Measurements from ENCODE around the gene NPC1L1.

NPC1L1 gene, protein sequence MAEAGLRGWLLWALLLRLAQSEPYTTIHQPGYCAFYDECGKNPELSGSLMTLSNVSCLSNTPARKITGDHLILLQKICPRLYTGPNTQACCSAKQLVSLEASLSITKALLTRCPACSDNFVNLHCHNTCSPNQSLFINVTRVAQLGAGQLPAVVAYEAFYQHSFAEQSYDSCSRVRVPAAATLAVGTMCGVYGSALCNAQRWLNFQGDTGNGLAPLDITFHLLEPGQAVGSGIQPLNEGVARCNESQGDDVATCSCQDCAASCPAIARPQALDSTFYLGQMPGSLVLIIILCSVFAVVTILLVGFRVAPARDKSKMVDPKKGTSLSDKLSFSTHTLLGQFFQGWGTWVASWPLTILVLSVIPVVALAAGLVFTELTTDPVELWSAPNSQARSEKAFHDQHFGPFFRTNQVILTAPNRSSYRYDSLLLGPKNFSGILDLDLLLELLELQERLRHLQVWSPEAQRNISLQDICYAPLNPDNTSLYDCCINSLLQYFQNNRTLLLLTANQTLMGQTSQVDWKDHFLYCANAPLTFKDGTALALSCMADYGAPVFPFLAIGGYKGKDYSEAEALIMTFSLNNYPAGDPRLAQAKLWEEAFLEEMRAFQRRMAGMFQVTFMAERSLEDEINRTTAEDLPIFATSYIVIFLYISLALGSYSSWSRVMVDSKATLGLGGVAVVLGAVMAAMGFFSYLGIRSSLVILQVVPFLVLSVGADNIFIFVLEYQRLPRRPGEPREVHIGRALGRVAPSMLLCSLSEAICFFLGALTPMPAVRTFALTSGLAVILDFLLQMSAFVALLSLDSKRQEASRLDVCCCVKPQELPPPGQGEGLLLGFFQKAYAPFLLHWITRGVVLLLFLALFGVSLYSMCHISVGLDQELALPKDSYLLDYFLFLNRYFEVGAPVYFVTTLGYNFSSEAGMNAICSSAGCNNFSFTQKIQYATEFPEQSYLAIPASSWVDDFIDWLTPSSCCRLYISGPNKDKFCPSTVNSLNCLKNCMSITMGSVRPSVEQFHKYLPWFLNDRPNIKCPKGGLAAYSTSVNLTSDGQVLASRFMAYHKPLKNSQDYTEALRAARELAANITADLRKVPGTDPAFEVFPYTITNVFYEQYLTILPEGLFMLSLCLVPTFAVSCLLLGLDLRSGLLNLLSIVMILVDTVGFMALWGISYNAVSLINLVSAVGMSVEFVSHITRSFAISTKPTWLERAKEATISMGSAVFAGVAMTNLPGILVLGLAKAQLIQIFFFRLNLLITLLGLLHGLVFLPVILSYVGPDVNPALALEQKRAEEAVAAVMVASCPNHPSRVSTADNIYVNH (N-terminal part only)

GRCh38 chr7:44541028-44541869 is at the start of gene NPC1L1:
NPC1L1 (minus strand) TSS chr7:44541330; CDS start chr7:44541259, 71 bp downstream.
- Histone ChIP-seq H3K9me3 (ENCODE audit: low read length) (no peaks in the 10 kb centered on the region), H3K36me3 (ENCODE audit: insufficient read depth, low read length) (no peaks in the 10 kb centered on the region), H2AFZ (ENCODE audit: low read depth, low read length) (no peak within 1 kb of the TSS), H3K27me3 (ENCODE audit: insufficient read depth, low read length) (peaks cover 4% of the 10 kb centered on the region), H3K4me1 (ENCODE audit: insufficient read depth, low read length) (no peaks in the 10 kb centered on the region), H3K4me3 (ENCODE audit: low read length) (no peak within 1 kb of the TSS)

GRCh38 chr7:44590910-44591309 is 49.8 kb upstream of the NPC1L1 start:
- no peaks in the 10 kb centered on the region for H3K9me3 ChIP-seq (ENCODE audit: low read length)
- H2AFZ ChIP-seq (ENCODE audit: low read depth, low read length) = no peak overlapping the region
- no peak overlapping the region for H3K4me3 ChIP-seq (ENCODE audit: low read length)
- H3K36me3 ChIP-seq (ENCODE audit: insufficient read depth, low read length) = no peaks in the 10 kb centered on the region
- no peaks in the 10 kb centered on the region for H3K4me1 ChIP-seq (ENCODE audit: insufficient read depth, low read length)
- no peaks in the 10 kb centered on the region for H3K27me3 ChIP-seq (ENCODE audit: insufficient read depth, low read length)

GRCh38 chr7:44587843-44588711 is 46.9 kb upstream of the NPC1L1 start:
- Histone ChIP-seq H3K4me3 (ENCODE audit: low read length) (no peak overlapping the region), H3K4me1 (ENCODE audit: insufficient read depth, low read length) (no peaks in the 10 kb centered on the region), H3K9me3 (ENCODE audit: low read length) (no peaks in the 10 kb centered on the region), H3K27me3 (ENCODE audit: insufficient read depth, low read length) (no peaks in the 10 kb centered on the region), H3K36me3 (ENCODE audit: insufficient read depth, low read length) (no peaks in the 10 kb centered on the region), H2AFZ (ENCODE audit: low read depth, low read length) (no peak overlapping the region)

- H2AFZ ChIP-seq (ENCODE audit: low read depth, low read length) = no peak overlapping the region
- peaks cover 10% of the 10 kb centered on the region for H3K4me1 ChIP-seq (ENCODE audit: insufficient read depth, low read length)
- H3K4me3 ChIP-seq (ENCODE audit: low read length) = peak overlapping the region; percentile 86
- H3K27me3 ChIP-seq (ENCODE audit: insufficient read depth, low read length) = no peaks in the 10 kb centered on the region
- peaks cover 18% of the 10 kb centered on the region for H3K36me3 ChIP-seq (ENCODE audit: insufficient read depth, low read length)
- H3K9me3 ChIP-seq (ENCODE audit: low read length) = no peaks in the 10 kb centered on the region
Measured at GRCh38 chr7:44583146-44583865, 42.2 kb upstream of the NPC1L1 start.

DNA sequence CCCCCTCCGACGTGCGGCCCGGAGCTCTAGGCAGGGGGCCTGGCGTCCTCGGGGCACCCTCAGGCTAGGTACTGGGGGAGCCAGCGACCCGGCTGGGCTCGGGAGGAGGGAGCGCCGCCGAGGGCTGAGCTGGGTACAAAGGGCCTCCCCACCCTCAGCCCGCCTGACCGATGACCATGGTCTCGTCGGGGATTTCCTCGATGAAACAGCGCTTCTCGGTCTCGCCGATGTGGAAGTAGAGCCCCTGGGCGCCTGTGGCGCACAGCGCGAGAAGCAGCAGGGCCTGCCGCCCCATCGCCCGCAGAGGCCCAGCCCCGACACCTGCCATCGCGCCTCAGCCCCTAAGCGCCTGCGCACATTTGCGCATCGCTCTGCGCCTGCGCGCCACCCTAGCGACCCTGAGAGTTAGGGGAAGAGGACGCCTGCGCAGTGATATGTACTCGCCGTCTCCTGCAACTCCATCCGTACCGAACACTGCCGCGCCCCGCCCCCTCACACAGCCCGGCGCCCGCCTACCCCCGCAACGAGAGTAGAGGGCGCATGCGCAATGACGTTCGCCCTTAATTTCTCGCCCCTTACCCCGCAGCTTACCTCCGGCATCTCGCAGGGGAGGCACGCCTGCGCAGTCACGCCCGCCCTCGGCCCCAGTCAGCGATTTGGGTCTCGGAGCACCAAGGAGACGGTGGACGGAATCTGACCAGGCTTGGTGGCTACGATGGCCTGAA is 40.9 kb upstream of the NPC1L1 start, which contains the start of gene TMED4:
TMED4 (minus strand) TSS at position 353 of the 725 bp plus-strand sequence; CDS start at position 328, 25 bp downstream.
- Histone ChIP-seq H2AFZ (ENCODE audit: low read depth, low read length) (peak within 1 kb of the TSS; percentile 36), H3K27me3 (ENCODE audit: insufficient read depth, low read length) (no peaks in the 10 kb centered on the region), H3K36me3 (ENCODE audit: insufficient read depth, low read length) (peaks cover 26% of the 10 kb centered on the region), H3K4me3 (ENCODE audit: low read length) (peak within 1 kb of the TSS; percentile 86), H3K9me3 (ENCODE audit: low read length) (no peaks in the 10 kb centered on the region), H3K4me1 (ENCODE audit: insufficient read depth, low read length) (peaks cover 10% of the 10 kb centered on the region)

DNA sequence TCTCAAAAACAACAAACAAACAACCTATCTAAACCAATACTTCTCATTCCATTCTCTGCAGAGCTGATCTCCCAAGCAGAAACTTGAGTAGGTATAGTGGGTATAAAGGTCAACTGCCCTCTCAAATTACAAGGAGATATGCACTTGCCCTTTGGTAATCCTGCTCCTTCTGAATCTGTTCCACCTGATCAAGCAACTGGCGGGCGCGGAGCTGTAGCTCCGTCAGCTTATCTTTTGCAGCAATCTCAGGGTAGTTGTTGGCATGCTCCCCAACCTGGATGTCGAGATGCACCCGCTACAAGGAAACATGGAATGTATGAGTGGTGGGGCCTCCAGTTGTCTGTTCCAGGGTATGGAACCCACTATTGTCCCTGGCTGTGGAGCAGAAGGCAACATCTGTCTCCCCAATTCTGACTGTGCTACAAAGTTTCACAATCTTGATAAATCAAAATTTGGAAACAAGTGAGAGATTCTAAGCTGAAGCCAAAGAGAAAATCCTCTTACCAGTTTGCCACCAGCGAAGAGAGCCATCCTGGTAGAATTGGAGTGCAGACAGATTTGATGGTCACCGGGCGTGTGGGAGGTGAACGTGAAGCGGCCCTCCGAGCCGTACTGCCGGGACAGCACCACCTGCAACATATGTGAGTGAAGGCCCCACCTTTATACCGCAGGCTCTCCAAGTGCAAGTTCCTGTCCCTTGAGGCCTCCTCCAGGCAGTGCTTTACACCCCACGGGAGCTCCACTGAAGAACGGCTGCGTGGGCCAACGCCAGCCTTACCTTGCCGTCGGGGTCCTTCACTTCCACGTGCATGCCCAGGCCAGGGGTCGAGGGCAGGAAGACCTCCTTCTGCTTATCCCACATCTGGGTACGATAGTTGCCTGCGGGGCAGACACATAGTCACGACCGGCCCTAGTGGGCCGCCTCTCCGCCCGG is 40.1 kb upstream of the NPC1L1 start:
- Histone ChIP-seq H2AFZ (ENCODE audit: low read depth, low read length) (no peak overlapping the region), H3K4me1 (ENCODE audit: insufficient read depth, low read length) (peaks cover 10% of the 10 kb centered on the region), H3K27me3 (ENCODE audit: insufficient read depth, low read length) (no peaks in the 10 kb centered on the region), H3K4me3 (ENCODE audit: low read length) (peak overlapping the region; percentile 86), H3K9me3 (ENCODE audit: low read length) (no peaks in the 10 kb centered on the region), H3K36me3 (ENCODE audit: insufficient read depth, low read length) (peaks cover 27% of the 10 kb centered on the region)

DNA sequence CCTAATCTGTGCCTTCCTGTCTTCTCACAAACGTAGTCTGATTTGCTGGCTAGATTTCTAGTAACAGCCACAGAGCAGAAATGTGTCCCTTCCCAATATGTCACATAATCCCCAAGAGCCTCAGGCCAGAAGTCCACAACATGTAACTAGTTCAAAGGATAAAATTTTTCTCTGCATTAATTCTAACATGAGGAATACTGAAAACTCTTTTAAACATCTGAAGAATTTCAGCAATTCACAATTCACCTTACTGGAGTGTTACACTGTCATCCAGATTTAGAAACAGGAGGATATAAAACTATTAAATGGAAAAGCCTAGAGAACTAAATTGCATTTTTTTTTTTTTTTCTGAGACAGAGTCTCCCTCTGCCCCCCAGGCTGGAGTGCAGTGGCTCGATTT is 35.1 kb upstream of the NPC1L1 start:
- no peak overlapping the region for H3K4me3 ChIP-seq (ENCODE audit: low read length)
- no peaks in the 10 kb centered on the region for H3K9me3 ChIP-seq (ENCODE audit: low read length)
- no peak overlapping the region for H2AFZ ChIP-seq (ENCODE audit: low read depth, low read length)
- peaks cover 56% of the 10 kb centered on the region for H3K36me3 ChIP-seq (ENCODE audit: insufficient read depth, low read length)
- H3K27me3 ChIP-seq (ENCODE audit: insufficient read depth, low read length) = no peaks in the 10 kb centered on the region
- H3K4me1 ChIP-seq (ENCODE audit: insufficient read depth, low read length) = peaks cover 25% of the 10 kb centered on the region

DNA sequence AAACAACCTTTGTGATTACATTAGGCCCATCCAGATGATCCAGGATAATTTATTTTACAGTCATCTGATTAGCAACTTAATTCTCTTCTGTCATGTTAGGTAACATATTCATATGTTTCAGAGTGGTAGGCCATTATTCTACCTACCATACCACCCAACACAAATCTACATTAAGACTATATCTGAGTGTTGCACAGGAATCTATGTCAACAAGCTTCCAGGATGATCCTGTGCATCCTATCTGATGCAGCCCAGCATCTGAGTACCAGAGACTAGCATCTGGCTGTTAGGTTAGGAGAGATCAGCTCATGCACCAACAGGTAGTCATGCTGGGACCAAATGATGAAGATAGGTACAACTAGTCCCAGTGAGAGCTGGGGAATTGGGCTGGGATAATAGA is 33.9 kb upstream of the NPC1L1 start:
- no peak overlapping the region for H2AFZ ChIP-seq (ENCODE audit: low read depth, low read length)
- H3K36me3 ChIP-seq (ENCODE audit: insufficient read depth, low read length) = peaks cover 61% of the 10 kb centered on the region
- peak overlapping the region; percentile 91 for H3K4me3 ChIP-seq (ENCODE audit: low read length)
- H3K27me3 ChIP-seq (ENCODE audit: insufficient read depth, low read length) = no peaks in the 10 kb centered on the region
- no peaks in the 10 kb centered on the region for H3K9me3 ChIP-seq (ENCODE audit: low read length)
- peaks cover 19% of the 10 kb centered on the region for H3K4me1 ChIP-seq (ENCODE audit: insufficient read depth, low read length)

- Histone ChIP-seq H3K27me3 (ENCODE audit: insufficient read depth, low read length) (no peaks in the 10 kb centered on the region), H3K4me1 (ENCODE audit: insufficient read depth, low read length) (peaks cover 19% of the 10 kb centered on the region), H3K4me3 (ENCODE audit: low read length) (peak overlapping the region; percentile 91), H3K36me3 (ENCODE audit: insufficient read depth, low read length) (peaks cover 61% of the 10 kb centered on the region), H2AFZ (ENCODE audit: low read depth, low read length) (no peak overlapping the region), H3K9me3 (ENCODE audit: low read length) (no peaks in the 10 kb centered on the region)
Measured at GRCh38 chr7:44574287-44574872, 33.2 kb upstream of the NPC1L1 start.

Data from neuron (in vitro differentiated cells).